ENCODE measurements around the gene CAPN1. TPM values are rescaled to one million over a fixed set of nuclear protein-coding genes. Genes with fewer than 3 reads are reported as not detected.

Gene CAPN1
- total and polyA plus RNA-seq, 2 of the 13 experiments (the other 11 are each of a cell fraction or from before 2014, with no cell fraction given): 57.3 to 82.6 TPM

GRCh38 chr11:65187971-65188461, 6.3 kb downstream of the CAPN1 start:
- peaks cover 8 to 44% of the 10 kb centered on the region in 2 experiments; a peak in 4 of 5 replicates for H3K36me3 ChIP-seq (replicated peaks in 1 of 2; ENCODE audit: control insufficient read depth in 1 of 2, insufficient read depth in 2 of 2, low read length in 2 of 2)
- ChIA-PET POLR2A (no interaction called here), CTCF (ENCODE audit: low intra/inter-chr PET ratio, low total read pairs) (no interaction called here)
- H3K79me2 ChIP-seq (ENCODE audit: insufficient read depth, low read length): peaks cover 3% of the 10 kb centered on the region
- intact Hi-C loops (cut with micrococcal nuclease; ENCODE audit: unreplicated experiment) (no loop called here), in situ Hi-C loops (cut with HindIII; ENCODE audit: extremely low pct_ligation_motif_present, low pct_unique_long_range_greater_than_20kb) (no loop called here)
- no peak for ATAC-seq
- no peak overlapping the region for H3K4me3 ChIP-seq (replicated peaks in 1 of 3; ENCODE audit: insufficient read depth in 1 of 3, low read depth in 2 of 3, low read length in 3 of 3)
- H3K4me1 ChIP-seq (ENCODE audit: insufficient read depth, low read length): peaks cover 8% of the 10 kb centered on the region
- no peaks in the 10 kb centered on the region for H4K20me1 ChIP-seq (ENCODE audit: insufficient read depth, low read length)
- no peak for DNase-seq (ENCODE audit: low spot score)
- H3K9me3 ChIP-seq (ENCODE audit: low read length): no peaks in the 10 kb centered on the region
- WGBS (ENCODE audit: low lambda C conversion rate): 96% methylated on average over 7 of the region's 20 CpGs
- FAIRE-seq: no peak
- no peak overlapping the region for H2AFZ ChIP-seq (ENCODE audit: low read length)
- BruUV-seq (replicated peaks): no TSS peak
- no peak overlapping the region for H3K27ac ChIP-seq (ENCODE audit: extremely low read length, insufficient read depth, low read length)
- TF ChIP-seq ZNF484 (CRISPR knock-in tag; IDR thresholded peaks at IDR 0.05; ENCODE audit: borderline replicate concordance, low read depth): no peak
- no peak for TF ChIP-seq ZFP41 (CRISPR knock-in tag; IDR thresholded peaks at IDR 0.05; ENCODE audit: borderline replicate concordance)
- TF ChIP-seq ZNF232 (CRISPR knock-in tag; IDR thresholded peaks at IDR 0.05; ENCODE audit: borderline replicate concordance): no peak
- TF ChIP-seq RERE (CRISPR knock-in tag; IDR thresholded peaks at IDR 0.05; ENCODE audit: low read depth): no peak
- peak; percentile 57 for TF ChIP-seq RBFOX2 (IDR thresholded peaks at IDR 0.05; ENCODE audit: low read depth, low read length)
- TF ChIP-seq MIER3 (CRISPR knock-in tag; IDR thresholded peaks at IDR 0.05; ENCODE audit: borderline replicate concordance): no peak
- no peaks in the 10 kb centered on the region for H3K27me3 ChIP-seq (ENCODE audit: control insufficient read depth in 1 of 2, insufficient read depth in 2 of 2, low read length in 2 of 2)
- H3K9ac ChIP-seq (ENCODE audit: insufficient read depth, low read depth, low read length): no peak overlapping the region
- H3K4me2 ChIP-seq (ENCODE audit: low read depth, low read length): no peak overlapping the region
